DOHH2 (cell line): Measurements from ENCODE around the gene CNTNAP5.

Experiments used
- H3F3A ChIP-seq: fragments of 200-600 bp; sonication (generic), shearing (Covaris generic); 2 replicates; pipeline ENCODE4 v1.6.0; 2016; ENCODE audit warnings: antibody characterized with exemption, mild to moderate bottlenecking; ENCODE audit not compliant: control insufficient read depth, insufficient read depth
- H3K27ac ChIP-seq: fragments of 200-600 bp; sonication (generic); 2 replicates; pipeline ENCODE4 v1.5.1; 2014; ENCODE audit warnings: low read depth, mild to moderate bottlenecking, low read length, moderate library complexity
- H3K27me3 ChIP-seq: fragments of 200-600 bp; sonication (generic); 2 replicates; pipeline ENCODE4 v1.6.1; 2014; ENCODE audit warnings: mild to moderate bottlenecking, low read length, mixed read lengths; ENCODE audit not compliant: control insufficient read depth
- H3K36me3 ChIP-seq: fragments of 200-600 bp; sonication (generic); 2 replicates; pipeline ENCODE4 v1.6.1; 2014; ENCODE audit warnings: mild to moderate bottlenecking, low read length, moderate library complexity, mixed read lengths; ENCODE audit not compliant: control insufficient read depth
- H3K4me1 ChIP-seq: fragments of 200-600 bp; sonication (generic); 2 replicates; pipeline ENCODE4 v1.6.1; 2014; ENCODE audit warnings: mild to moderate bottlenecking, low read length, mixed read lengths; ENCODE audit not compliant: control insufficient read depth
- H3K4me2 ChIP-seq: fragments of 200-600 bp; sonication (generic); 2 replicates; pipeline ENCODE4 v1.6.0; 2014; ENCODE audit warnings: mild to moderate bottlenecking, low read length, moderate library complexity
- H3K4me3 ChIP-seq: fragments of 200-600 bp; sonication (generic); 2 replicates; pipeline ENCODE4 v1.5.1; 2014; ENCODE audit warnings: mild to moderate bottlenecking, low read length, mixed read lengths
- H3K79me2 ChIP-seq: fragments of 200-600 bp; sonication (generic); 2 replicates; pipeline ENCODE4 v1.6.1; 2014; ENCODE audit warnings: mild to moderate bottlenecking, low read length, mixed read lengths; ENCODE audit not compliant: control insufficient read depth
- H3K9me2 ChIP-seq: fragments of 200-600 bp; sonication (generic); replicated peaks from 2 replicates; pipeline ENCODE4 v1.6.1; 2014; ENCODE audit warnings: mild to moderate bottlenecking, low read length, mixed read lengths; ENCODE audit not compliant: control insufficient read depth
- H3K9me3 ChIP-seq: fragments of 200-600 bp; sonication (generic); 2 replicates; pipeline ENCODE4 v1.6.1; 2014; ENCODE audit warnings: antibody characterized with exemption, low read length, mixed read lengths; ENCODE audit not compliant: control insufficient read depth, insufficient read depth
- H4K20me1 ChIP-seq: fragments of 200-600 bp; sonication (generic); 2 replicates; pipeline ENCODE4 v1.6.0; 2014; ENCODE audit warnings: low read depth, mild to moderate bottlenecking, antibody characterized with exemption, low read length, moderate library complexity; ENCODE audit not compliant: control insufficient read depth, insufficient read depth
- EZH2phosphoT487 ChIP-seq: fragments of 200-600 bp; sonication (generic); IDR thresholded peaks from 2 replicates; pipeline ENCODE4 v1.6.1; 2017; ENCODE audit warnings: borderline replicate concordance, mild to moderate bottlenecking, antibody characterized with exemption, low read length, moderate library complexity, mixed read lengths
- TF ChIP-seq, protein P1 (sequence below): fragments of 200-600 bp; sonication (generic); IDR thresholded peaks from one replicate; pipeline ENCODE4 v1.5.1; 2014; ENCODE audit warnings: antibody characterized with exemption, mild to moderate bottlenecking, low read depth, low read length; ENCODE audit not compliant: poor library complexity, severe bottlenecking

The CNTNAP5 gene

DNA sequence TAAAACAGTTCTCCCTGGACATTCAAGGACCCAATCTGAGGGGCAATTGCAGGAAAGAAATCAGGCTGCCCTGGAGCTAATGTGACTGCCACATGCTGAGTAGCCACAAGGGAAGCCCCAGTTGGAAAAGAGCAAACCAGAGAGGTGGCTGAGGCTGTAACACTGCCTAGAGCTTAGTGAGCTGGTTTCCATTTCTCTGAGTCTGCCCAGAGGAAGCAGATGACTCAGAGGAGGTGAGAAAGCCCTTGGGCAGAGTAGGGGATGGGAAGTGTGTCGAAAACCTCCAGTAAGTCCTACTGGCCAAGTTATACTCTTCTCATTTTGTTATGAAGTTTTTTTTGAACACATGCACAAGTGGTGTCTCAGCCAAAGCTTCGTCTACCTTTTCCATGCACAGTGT is 753.0 kb downstream of the CNTNAP5 start:
- Histone ChIP-seq H3K4me3 (no peak overlapping the region), H3K4me2 (no peak overlapping the region), H3K9me2 (no peaks in the 10 kb centered on the region), H3K9me3 (no peaks in the 10 kb centered on the region), H4K20me1 (no peaks in the 10 kb centered on the region), H3K4me1 (no peaks in the 10 kb centered on the region), H3F3A (no peaks in the 10 kb centered on the region), H3K27me3 (no peaks in the 10 kb centered on the region), H3K27ac (no peak overlapping the region), H3K79me2 (no peaks in the 10 kb centered on the region), H3K36me3 (no peaks in the 10 kb centered on the region)
- TF ChIP-seq, protein P1, sequence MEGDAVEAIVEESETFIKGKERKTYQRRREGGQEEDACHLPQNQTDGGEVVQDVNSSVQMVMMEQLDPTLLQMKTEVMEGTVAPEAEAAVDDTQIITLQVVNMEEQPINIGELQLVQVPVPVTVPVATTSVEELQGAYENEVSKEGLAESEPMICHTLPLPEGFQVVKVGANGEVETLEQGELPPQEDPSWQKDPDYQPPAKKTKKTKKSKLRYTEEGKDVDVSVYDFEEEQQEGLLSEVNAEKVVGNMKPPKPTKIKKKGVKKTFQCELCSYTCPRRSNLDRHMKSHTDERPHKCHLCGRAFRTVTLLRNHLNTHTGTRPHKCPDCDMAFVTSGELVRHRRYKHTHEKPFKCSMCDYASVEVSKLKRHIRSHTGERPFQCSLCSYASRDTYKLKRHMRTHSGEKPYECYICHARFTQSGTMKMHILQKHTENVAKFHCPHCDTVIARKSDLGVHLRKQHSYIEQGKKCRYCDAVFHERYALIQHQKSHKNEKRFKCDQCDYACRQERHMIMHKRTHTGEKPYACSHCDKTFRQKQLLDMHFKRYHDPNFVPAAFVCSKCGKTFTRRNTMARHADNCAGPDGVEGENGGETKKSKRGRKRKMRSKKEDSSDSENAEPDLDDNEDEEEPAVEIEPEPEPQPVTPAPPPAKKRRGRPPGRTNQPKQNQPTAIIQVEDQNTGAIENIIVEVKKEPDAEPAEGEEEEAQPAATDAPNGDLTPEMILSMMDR, result no peak
- TF ChIP-seq EZH2phosphoT487, result no peak

DNA sequence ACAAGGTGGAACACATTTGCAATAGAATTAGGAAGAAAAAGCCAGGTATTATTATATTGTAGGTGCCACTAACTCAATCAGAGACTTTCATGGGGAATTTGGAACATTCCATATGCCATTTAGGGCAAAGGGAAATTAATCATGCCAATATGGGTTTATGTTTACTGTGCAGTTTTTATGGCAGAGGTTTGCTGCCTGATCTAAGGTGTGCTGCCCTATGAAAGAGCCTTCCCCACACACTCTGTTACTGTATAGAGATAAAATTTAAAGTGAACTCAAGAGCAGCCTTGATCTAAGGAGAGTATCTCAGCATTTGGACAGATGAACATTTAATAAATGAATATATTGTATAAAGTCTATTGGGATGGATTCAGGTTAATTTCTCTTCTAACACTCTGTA is 771.6 kb downstream of the CNTNAP5 start:
- H3K4me3 ChIP-seq, result no peak overlapping the region
- H3K9me3 ChIP-seq, result no peaks in the 10 kb centered on the region
- no peaks in the 10 kb centered on the region for H3K9me2 ChIP-seq
- H3F3A ChIP-seq, result no peaks in the 10 kb centered on the region
- no peaks in the 10 kb centered on the region for H3K79me2 ChIP-seq
- no peaks in the 10 kb centered on the region for H3K27me3 ChIP-seq
- H3K4me2 ChIP-seq, result no peak overlapping the region
- H3K4me1 ChIP-seq, result no peaks in the 10 kb centered on the region
- TF ChIP-seq, protein P1, result no peak
- no peak for TF ChIP-seq EZH2phosphoT487
- no peaks in the 10 kb centered on the region for H3K36me3 ChIP-seq
- H3K27ac ChIP-seq, result no peak overlapping the region
- H4K20me1 ChIP-seq, result no peaks in the 10 kb centered on the region

DNA sequence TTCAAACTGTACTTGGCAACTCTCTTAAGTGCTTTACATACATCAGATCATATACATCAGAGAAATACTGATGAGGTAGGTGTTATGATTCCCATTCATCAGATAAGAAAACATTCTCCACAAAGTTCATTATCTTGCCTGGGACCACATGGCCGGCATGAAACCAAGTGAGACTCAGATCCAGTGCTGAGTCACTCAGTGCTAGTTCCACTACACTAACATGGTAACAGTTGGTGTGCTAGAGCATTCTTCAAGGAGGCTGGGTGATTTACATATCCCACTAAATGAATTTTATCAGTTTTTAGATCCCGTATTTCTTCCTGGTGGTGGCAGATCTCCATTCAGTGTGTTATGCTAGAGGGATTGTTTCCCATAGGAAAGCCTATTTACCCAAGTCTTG is 772.0 kb downstream of the CNTNAP5 start:
- Histone ChIP-seq H3K4me1 (no peaks in the 10 kb centered on the region), H3K36me3 (no peaks in the 10 kb centered on the region), H3K79me2 (no peaks in the 10 kb centered on the region), H3F3A (no peaks in the 10 kb centered on the region), H3K27ac (no peak overlapping the region), H3K4me2 (no peak overlapping the region), H3K4me3 (no peak overlapping the region), H4K20me1 (no peaks in the 10 kb centered on the region), H3K9me3 (no peaks in the 10 kb centered on the region), H3K27me3 (no peaks in the 10 kb centered on the region), H3K9me2 (no peaks in the 10 kb centered on the region)
- TF ChIP-seq, protein P1, result no peak
- no peak for TF ChIP-seq EZH2phosphoT487

DNA sequence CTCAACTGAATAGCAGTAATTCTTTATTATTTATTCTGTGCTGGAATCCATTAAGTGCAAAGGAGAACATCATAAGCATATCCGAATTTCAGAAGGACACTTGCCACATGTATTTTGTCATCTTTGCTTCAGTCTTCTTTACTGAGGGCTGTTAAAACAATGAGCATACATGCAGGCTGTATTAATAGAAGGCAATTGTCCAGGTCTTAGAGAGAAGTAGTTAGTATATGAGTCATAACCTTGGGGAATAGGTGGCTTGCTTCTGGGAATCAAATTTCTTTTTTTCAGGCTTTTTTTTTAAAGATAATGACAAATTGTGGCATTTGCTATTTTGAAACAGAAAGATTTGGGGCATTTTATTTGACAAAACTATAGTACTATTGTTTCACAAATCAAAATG is 773.5 kb downstream of the CNTNAP5 start:
- TF ChIP-seq, protein P1, result no peak
- TF ChIP-seq EZH2phosphoT487, result no peak
- H3K36me3 ChIP-seq, result no peaks in the 10 kb centered on the region
- no peaks in the 10 kb centered on the region for H3K27me3 ChIP-seq
- no peaks in the 10 kb centered on the region for H3K9me3 ChIP-seq
- H3K9me2 ChIP-seq, result no peaks in the 10 kb centered on the region
- no peaks in the 10 kb centered on the region for H3K79me2 ChIP-seq
- H3K4me2 ChIP-seq, result no peak overlapping the region
- no peaks in the 10 kb centered on the region for H3F3A ChIP-seq
- H3K4me1 ChIP-seq, result no peaks in the 10 kb centered on the region
- H4K20me1 ChIP-seq, result no peaks in the 10 kb centered on the region
- no peak overlapping the region for H3K27ac ChIP-seq
- H3K4me3 ChIP-seq, result no peak overlapping the region
